ENCODE measurements around the gene CHD6. TPM values are rescaled to one million over a fixed set of nuclear protein-coding genes. Genes with fewer than 3 reads are reported as not detected.

CHD6 gene
- total RNA-seq, 1 experiment from 2014 or later = 27.2 TPM

- peaks cover 28% of the 10 kb centered on the region for H3K36me3 Mint-ChIP-seq (ENCODE audit: insufficient read depth, unreplicated experiment)
- ChIA-PET POLR2A (interaction anchor here (0.6 to 2.1 kb wide), 5 partner anchors 10 to 314 kb away, joined by 3 to 6 read pairs (median 3); no protein-coding TSS in a partner anchor), CTCF (interaction anchor here (0.6 to 1.1 kb wide), 3 partner anchors 30 to 129 kb away, joined by 3 read pairs; no protein-coding TSS in a partner anchor)
- TF ChIP-seq CTCF (IDR thresholded peaks at IDR 0.05; ENCODE audit: unreplicated experiment) = no peak
- H3K4me3 Mint-ChIP-seq (ENCODE audit: unreplicated experiment) = no peak overlapping the region
- H3K27me3 Mint-ChIP-seq (ENCODE audit: insufficient read depth, unreplicated experiment) = peaks cover 20% of the 10 kb centered on the region
- BruUV-seq (replicated peaks) = no TSS peak
- no peaks in the 10 kb centered on the region for H3K9me3 Mint-ChIP-seq (ENCODE audit: unreplicated experiment)
- H3K4me1 Mint-ChIP-seq (ENCODE audit: insufficient read depth, unreplicated experiment) = peaks cover 4% of the 10 kb centered on the region
- intact Hi-C loops (cut with micrococcal nuclease) = no loop called here
- DNase-seq (ENCODE audit: unreplicated experiment) = no peak
- H3K27ac Mint-ChIP-seq (ENCODE audit: low read depth, unreplicated experiment) = no peak overlapping the region
These were observed 256.1 kb downstream of the CHD6 start for GRCh38 chr20:41361757-41362747.

GRCh38 chr20:41360831-41361756, 257.1 kb downstream of the CHD6 start:
- Mint-ChIP-seq H3K27ac (ENCODE audit: low read depth, unreplicated experiment) (no peak overlapping the region), H3K4me1 (ENCODE audit: insufficient read depth, unreplicated experiment) (peaks cover 4% of the 10 kb centered on the region), H3K27me3 (ENCODE audit: insufficient read depth, unreplicated experiment) (peaks cover 19% of the 10 kb centered on the region), H3K9me3 (ENCODE audit: unreplicated experiment) (no peaks in the 10 kb centered on the region), H3K36me3 (ENCODE audit: insufficient read depth, unreplicated experiment) (peaks cover 35% of the 10 kb centered on the region), H3K4me3 (ENCODE audit: unreplicated experiment) (no peak overlapping the region)
- no peak for TF ChIP-seq CTCF (IDR thresholded peaks at IDR 0.05; ENCODE audit: unreplicated experiment)
- POLR2A ChIA-PET = interaction anchor here (0.6 to 2.1 kb wide), 3 partner anchors 11 to 47 kb away, joined by 3 to 6 read pairs (median 3); no protein-coding TSS in a partner anchor
- no TSS peak for BruUV-seq (replicated peaks)
- DNase-seq (ENCODE audit: unreplicated experiment) = no peak
- CTCF ChIA-PET = interaction anchor here (0.6 to 4.0 kb wide), 5 partner anchors 21 to 392 kb away, joined by 3 to 25 read pairs (median 3); partner anchors contain the start of gene LPIN3
- intact Hi-C loops (cut with micrococcal nuclease) = no loop called here

GRCh38 chr20:41359541-41360011, 258.6 kb downstream of the CHD6 start:
- ChIA-PET CTCF (interaction anchor here (0.6 to 4.0 kb wide), 4 partner anchors 12 to 273 kb away, joined by 3 to 25 read pairs (median 4); partner anchors contain the start of gene LPIN3), POLR2A (interaction anchor here (0.7 to 1.2 kb wide), 2 partner anchors 8 to 193 kb away, joined by 3 read pairs; no protein-coding TSS in a partner anchor)
- Mint-ChIP-seq H3K27me3 (ENCODE audit: insufficient read depth, unreplicated experiment) (peaks cover 5% of the 10 kb centered on the region), H3K4me3 (ENCODE audit: unreplicated experiment) (no peak overlapping the region), H3K9me3 (ENCODE audit: unreplicated experiment) (no peaks in the 10 kb centered on the region), H3K4me1 (ENCODE audit: insufficient read depth, unreplicated experiment) (peaks cover 4% of the 10 kb centered on the region), H3K36me3 (ENCODE audit: insufficient read depth, unreplicated experiment) (peaks cover 35% of the 10 kb centered on the region), H3K27ac (ENCODE audit: low read depth, unreplicated experiment) (no peak overlapping the region)
- BruUV-seq (replicated peaks) = no TSS peak
- DNase-seq (ENCODE audit: unreplicated experiment) = no peak
- intact Hi-C loops (cut with micrococcal nuclease) = no loop called here
- TF ChIP-seq CTCF (IDR thresholded peaks at IDR 0.05; ENCODE audit: unreplicated experiment) = no peak

All from MCF 10A (cell line).